Measurements from ENCODE around the gene TOMM20L. TPM values are rescaled to one million over a fixed set of nuclear protein-coding genes. Genes with fewer than 3 reads are reported as not detected.

Gene TOMM20L
- total and polyA plus RNA-seq, 9 of the 15 experiments (the other 6 are each of a cell fraction or from before 2014, with no cell fraction given): not detected

DNA sequence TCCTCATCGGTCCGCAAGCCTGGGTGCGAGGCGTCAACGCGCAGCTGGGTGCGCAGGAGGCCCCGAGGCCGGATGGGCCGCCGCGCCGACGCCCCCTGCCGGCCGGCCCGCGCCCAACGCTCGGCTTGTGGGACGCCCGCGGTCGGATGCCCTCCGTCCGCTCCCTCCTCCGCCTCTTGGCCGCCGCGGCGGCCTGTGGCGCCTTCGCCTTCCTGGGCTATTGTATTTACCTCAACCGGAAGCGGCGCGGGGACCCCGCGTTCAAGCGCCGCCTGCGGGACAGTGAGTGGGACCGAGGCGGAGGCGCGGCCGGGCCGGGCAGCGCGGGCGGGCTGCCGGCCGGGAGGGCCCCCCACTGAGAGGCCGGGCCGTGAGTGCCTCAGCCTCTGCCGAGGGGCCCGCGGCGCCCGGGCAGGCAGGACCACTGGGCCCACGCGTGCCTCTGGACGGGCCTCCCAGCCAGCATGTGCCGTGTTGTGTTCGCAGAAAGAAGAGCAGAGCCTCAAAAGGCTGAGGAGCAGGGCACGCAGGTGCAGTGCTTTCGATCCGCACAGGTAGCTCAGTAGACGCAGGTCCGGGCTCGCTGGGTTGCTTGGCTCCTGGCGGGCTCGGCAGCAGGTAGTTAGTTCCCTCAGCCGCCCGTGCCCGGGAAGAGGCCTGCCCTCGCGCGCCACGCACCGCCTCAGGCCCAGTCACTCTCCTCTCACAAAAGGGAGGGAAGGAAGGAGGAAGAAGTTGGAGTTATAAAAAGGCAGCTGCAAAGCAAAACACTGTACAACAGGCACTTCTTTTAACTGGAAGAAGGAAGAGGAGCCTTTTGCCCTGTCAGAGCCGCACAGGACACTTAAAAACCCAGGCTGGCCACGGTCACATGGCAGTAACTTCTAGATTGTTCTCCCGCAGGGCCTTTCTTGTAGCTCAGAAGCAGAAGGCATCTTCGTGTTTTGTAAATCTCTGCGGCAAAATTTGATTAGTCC lies at the start of gene TOMM20L (continued):
- TF ChIP-seq ZNF699 (CRISPR knock-in tag; IDR thresholded peaks at IDR 0.05; ENCODE audit: insufficient replicate concordance): no peak
- TF ChIP-seq, protein P1, sequence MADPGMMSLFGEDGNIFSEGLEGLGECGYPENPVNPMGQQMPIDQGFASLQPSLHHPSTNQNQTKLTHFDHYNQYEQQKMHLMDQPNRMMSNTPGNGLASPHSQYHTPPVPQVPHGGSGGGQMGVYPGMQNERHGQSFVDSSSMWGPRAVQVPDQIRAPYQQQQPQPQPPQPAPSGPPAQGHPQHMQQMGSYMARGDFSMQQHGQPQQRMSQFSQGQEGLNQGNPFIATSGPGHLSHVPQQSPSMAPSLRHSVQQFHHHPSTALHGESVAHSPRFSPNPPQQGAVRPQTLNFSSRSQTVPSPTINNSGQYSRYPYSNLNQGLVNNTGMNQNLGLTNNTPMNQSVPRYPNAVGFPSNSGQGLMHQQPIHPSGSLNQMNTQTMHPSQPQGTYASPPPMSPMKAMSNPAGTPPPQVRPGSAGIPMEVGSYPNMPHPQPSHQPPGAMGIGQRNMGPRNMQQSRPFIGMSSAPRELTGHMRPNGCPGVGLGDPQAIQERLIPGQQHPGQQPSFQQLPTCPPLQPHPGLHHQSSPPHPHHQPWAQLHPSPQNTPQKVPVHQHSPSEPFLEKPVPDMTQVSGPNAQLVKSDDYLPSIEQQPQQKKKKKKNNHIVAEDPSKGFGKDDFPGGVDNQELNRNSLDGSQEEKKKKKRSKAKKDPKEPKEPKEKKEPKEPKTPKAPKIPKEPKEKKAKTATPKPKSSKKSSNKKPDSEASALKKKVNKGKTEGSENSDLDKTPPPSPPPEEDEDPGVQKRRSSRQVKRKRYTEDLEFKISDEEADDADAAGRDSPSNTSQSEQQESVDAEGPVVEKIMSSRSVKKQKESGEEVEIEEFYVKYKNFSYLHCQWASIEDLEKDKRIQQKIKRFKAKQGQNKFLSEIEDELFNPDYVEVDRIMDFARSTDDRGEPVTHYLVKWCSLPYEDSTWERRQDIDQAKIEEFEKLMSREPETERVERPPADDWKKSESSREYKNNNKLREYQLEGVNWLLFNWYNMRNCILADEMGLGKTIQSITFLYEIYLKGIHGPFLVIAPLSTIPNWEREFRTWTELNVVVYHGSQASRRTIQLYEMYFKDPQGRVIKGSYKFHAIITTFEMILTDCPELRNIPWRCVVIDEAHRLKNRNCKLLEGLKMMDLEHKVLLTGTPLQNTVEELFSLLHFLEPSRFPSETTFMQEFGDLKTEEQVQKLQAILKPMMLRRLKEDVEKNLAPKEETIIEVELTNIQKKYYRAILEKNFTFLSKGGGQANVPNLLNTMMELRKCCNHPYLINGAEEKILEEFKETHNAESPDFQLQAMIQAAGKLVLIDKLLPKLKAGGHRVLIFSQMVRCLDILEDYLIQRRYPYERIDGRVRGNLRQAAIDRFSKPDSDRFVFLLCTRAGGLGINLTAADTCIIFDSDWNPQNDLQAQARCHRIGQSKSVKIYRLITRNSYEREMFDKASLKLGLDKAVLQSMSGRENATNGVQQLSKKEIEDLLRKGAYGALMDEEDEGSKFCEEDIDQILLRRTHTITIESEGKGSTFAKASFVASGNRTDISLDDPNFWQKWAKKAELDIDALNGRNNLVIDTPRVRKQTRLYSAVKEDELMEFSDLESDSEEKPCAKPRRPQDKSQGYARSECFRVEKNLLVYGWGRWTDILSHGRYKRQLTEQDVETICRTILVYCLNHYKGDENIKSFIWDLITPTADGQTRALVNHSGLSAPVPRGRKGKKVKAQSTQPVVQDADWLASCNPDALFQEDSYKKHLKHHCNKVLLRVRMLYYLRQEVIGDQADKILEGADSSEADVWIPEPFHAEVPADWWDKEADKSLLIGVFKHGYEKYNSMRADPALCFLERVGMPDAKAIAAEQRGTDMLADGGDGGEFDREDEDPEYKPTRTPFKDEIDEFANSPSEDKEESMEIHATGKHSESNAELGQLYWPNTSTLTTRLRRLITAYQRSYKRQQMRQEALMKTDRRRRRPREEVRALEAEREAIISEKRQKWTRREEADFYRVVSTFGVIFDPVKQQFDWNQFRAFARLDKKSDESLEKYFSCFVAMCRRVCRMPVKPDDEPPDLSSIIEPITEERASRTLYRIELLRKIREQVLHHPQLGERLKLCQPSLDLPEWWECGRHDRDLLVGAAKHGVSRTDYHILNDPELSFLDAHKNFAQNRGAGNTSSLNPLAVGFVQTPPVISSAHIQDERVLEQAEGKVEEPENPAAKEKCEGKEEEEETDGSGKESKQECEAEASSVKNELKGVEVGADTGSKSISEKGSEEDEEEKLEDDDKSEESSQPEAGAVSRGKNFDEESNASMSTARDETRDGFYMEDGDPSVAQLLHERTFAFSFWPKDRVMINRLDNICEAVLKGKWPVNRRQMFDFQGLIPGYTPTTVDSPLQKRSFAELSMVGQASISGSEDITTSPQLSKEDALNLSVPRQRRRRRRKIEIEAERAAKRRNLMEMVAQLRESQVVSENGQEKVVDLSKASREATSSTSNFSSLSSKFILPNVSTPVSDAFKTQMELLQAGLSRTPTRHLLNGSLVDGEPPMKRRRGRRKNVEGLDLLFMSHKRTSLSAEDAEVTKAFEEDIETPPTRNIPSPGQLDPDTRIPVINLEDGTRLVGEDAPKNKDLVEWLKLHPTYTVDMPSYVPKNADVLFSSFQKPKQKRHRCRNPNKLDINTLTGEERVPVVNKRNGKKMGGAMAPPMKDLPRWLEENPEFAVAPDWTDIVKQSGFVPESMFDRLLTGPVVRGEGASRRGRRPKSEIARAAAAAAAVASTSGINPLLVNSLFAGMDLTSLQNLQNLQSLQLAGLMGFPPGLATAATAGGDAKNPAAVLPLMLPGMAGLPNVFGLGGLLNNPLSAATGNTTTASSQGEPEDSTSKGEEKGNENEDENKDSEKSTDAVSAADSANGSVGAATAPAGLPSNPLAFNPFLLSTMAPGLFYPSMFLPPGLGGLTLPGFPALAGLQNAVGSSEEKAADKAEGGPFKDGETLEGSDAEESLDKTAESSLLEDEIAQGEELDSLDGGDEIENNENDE (IDR thresholded peaks at IDR 0.05; ENCODE audit: low read depth, low read length): no peak
- no peak for TF ChIP-seq RBM17 (IDR thresholded peaks at IDR 0.05; ENCODE audit: borderline replicate concordance, low read depth, low read length)
- TF ChIP-seq COPS2 (conservative IDR thresholded peaks at IDR 0.05): no peak
- TF ChIP-seq ZNF830 (CRISPR knock-in tag; IDR thresholded peaks at IDR 0.05): no peak
- no peak for TF ChIP-seq HDGF (IDR thresholded peaks at IDR 0.05)
- TF ChIP-seq ZSCAN29 (IDR thresholded peaks at IDR 0.05): no peak
- TF ChIP-seq, protein P2, sequence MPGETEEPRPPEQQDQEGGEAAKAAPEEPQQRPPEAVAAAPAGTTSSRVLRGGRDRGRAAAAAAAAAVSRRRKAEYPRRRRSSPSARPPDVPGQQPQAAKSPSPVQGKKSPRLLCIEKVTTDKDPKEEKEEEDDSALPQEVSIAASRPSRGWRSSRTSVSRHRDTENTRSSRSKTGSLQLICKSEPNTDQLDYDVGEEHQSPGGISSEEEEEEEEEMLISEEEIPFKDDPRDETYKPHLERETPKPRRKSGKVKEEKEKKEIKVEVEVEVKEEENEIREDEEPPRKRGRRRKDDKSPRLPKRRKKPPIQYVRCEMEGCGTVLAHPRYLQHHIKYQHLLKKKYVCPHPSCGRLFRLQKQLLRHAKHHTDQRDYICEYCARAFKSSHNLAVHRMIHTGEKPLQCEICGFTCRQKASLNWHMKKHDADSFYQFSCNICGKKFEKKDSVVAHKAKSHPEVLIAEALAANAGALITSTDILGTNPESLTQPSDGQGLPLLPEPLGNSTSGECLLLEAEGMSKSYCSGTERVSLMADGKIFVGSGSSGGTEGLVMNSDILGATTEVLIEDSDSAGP (CRISPR knock-in tag; IDR thresholded peaks at IDR 0.05): no peak
- no peak for TF ChIP-seq ZNF282 (CRISPR knock-in tag; IDR thresholded peaks at IDR 0.05)
- TF ChIP-seq MYNN (IDR thresholded peaks at IDR 0.05): no peak
- no peak for TF ChIP-seq MYNN (CRISPR knock-in tag; IDR thresholded peaks at IDR 0.05)
- TF ChIP-seq BACH1 (tag; IDR thresholded peaks at IDR 0.05): no peak
- TF ChIP-seq, protein P3, sequence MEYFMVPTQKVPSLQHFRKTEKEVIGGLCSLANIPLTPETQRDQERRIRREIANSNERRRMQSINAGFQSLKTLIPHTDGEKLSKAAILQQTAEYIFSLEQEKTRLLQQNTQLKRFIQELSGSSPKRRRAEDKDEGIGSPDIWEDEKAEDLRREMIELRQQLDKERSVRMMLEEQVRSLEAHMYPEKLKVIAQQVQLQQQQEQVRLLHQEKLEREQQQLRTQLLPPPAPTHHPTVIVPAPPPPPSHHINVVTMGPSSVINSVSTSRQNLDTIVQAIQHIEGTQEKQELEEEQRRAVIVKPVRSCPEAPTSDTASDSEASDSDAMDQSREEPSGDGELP (CRISPR knock-in tag; IDR thresholded peaks at IDR 0.05; ENCODE audit: borderline replicate concordance): no peak; the same call in 1 of the 2 replicates
